Heart right ventricle (tissue), 16 donors: ENCODE measurements around the gene SARS1. TPM values are rescaled to one million over a fixed set of nuclear protein-coding genes. Genes with fewer than 3 reads are reported as not detected.

Source experiments
- ATAC-seq, 8 donors: fragments of 200-7000 bp; cut with Tn5 transposase; one replicate each; pipeline ENCODE4 v1.9.1; 2020; ENCODE audit warnings: mild to moderate bottlenecking in 8 of 8, moderate library complexity in 8 of 8, moderate number of reproducible peaks in 1 of 8
- DNase-seq, 2 donors: peaks; one replicate each; pipeline ENCODE4 v3.0.0-alpha.2; 2020
- H3K27ac ChIP-seq, 10 donors: fragments of 200-600 bp; sonication (generic) in 2 of 10; one replicate each; pipeline versions ENCODE4 v1.5.0 to v1.8.0; 2020 to 2022; ENCODE audit warnings: mild to moderate bottlenecking in 3 of 10
- H3K27me3 ChIP-seq, 7 donors: fragments of 200-600 bp; one replicate each; pipeline ENCODE4 v1.8.0; 2021 to 2022; ENCODE audit warnings: mild to moderate bottlenecking in 2 of 7
- H3K36me3 ChIP-seq, 9 donors: fragments of 200-600 bp; sonication (generic) in 1 of 9; one replicate each; pipeline versions ENCODE4 v1.5.0 to v1.8.0; 2020 to 2022; ENCODE audit warnings: mild to moderate bottlenecking in 2 of 9
- H3K4me1 ChIP-seq, 9 donors: fragments of 200-600 bp; sonication (generic) in 1 of 9; one replicate each; pipeline versions ENCODE4 v1.5.0 to v1.8.0; 2020 to 2022; ENCODE audit warnings: mild to moderate bottlenecking in 4 of 9
- H3K4me3 ChIP-seq, 10 donors: fragments of 200-600 bp; sonication (generic) in 2 of 10; one replicate each; pipeline versions ENCODE4 v1.5.0 to v1.8.0; 2020 to 2022; ENCODE audit warnings: mild to moderate bottlenecking in 7 of 10, moderate library complexity in 2 of 10
- H3K9me3 ChIP-seq, 11 donors: fragments of 200-600 bp in 10 of 11; sonication (generic) in 2 of 11; one replicate each; pipeline versions ENCODE4 v1.5.0 to v1.8.0; 2013 to 2022; ENCODE audit warnings: mild to moderate bottlenecking in 2 of 11, control low read depth in 1 of 11, moderate library complexity in 1 of 11
- CTCF ChIP-seq, 9 donors: fragments of 200-600 bp; sonication (generic) in 2 of 9; IDR thresholded peaks; one replicate each; pipeline versions ENCODE4 v1.5.0 to v1.8.0; 2021 to 2022; ENCODE audit warnings: antibody characterized with exemption in 9 of 9, mild to moderate bottlenecking in 5 of 9, moderate library complexity in 1 of 9
- WGBS, 2 donors: extraction: QIAGEN DNeasy Blood & Tissue Kit; methylation state at CpG; one replicate each; pipeline ENCODE4 v1.1.7; 2013; ENCODE audit warnings: inconsistent platforms in 1 of 2; 5-methylcytosine and 5-hydroxymethylcytosine counted together
- intact Hi-C, 10 donors: fragments of 100-400 bp; cut with DNase I; formaldehyde crosslinking; loops; one replicate each; pipeline versions ENCODE4 v1.11.1 to v1.14.2; 2022
- polyA plus RNA-seq, 2 donors: library from polyadenylated mRNA; stranded (reverse); fragments of 200-250 nt; gene quantifications; one replicate each; pipeline ENCODE4 v1.2.3, GENCODE V29; 2013
- total RNA-seq, 10 donors: library from RNA; stranded (reverse); fragmentation: NEBNext Ultra II Directional in 3 of 10; extraction: Animal tissue kit (Norgen Biotek cat#: 25700) in 3 of 10; gene quantifications; one replicate each; pipeline versions ENCODE4 v1.2.1 to v1.2.4, GENCODE V29; 2021 to 2023
- donor health status: Arrhythmogenic right ventricular cardiomyopathy.
- donor health status: ischemic (EF 13 %, LVEDD 7.1; RV severe dilation, severe dysfunction).
- donor health status: healthy with polysubstance abuse.
- donor health status: DM: no; HTN: yes; CAD: no.
- donor health status: DM: no; HTN: no; CAD: no.
- donor health status: ischemic (EF 25% LVEDD 6.9; RV normal size, moderate dysfunction).
- donor health status: ischemic (EF 25% LVEDD 5.7; RV mildly dilated, moderate dysfunction).
- donor health status: healthy.
- donor health status: DM: yes; HTN: yes; CAD: no.
- donor health status: Ischemic cardiomyopathy.
- donor health status: ischemic (EF 35%, LVEDD 5.7; RV mildly dilated, moderate dysfunction).
- donor health status: nonischemic (EF 11% LVEDD 7.7; RV severe dilation, severe dysfunction).
- donor health status: DM: yes; HTN: yes; CAD: no.
- donor health status: PGD.
- donor health status: ischemic (EF 29% LVEDD 5.4; RV normal size, mild dysfunction).
- donor health status: nonischemic (EF 23%, LVEDD 6.1; RV moderate dilation, normal function).

SARS1 gene
- total and polyA plus RNA-seq, 12 donors: 38.3 to 153 (median 99.2) TPM

GRCh38 chr1:109208836-109209463 lies 4.8 kb upstream of the SARS1 start:
- TF ChIP-seq CTCF (IDR thresholded peaks at IDR 0.05): no peak
- peaks cover 0 to 11% (median 4%) of the 10 kb centered on the region in 9 donors for H3K4me1 ChIP-seq
- intact Hi-C loops: no loop called here
- H3K9me3 ChIP-seq: no peaks in the 10 kb centered on the region
- peak overlapping the region in 7 of 10 donors; percentile 6 to 36 (median 32) for H3K4me3 ChIP-seq
- H3K27ac ChIP-seq: peak overlapping the region in 1 of 10 donors; percentile 14
- 53 to 58% methylated on average over 9 of the region's 9 CpGs for WGBS, 2 donors
- H3K36me3 ChIP-seq: no peaks in the 10 kb centered on the region
- no peak for DNase-seq
- no peaks in the 10 kb centered on the region for H3K27me3 ChIP-seq
- ATAC-seq: no peak

GRCh38 chr1:109210058-109210457 lies 3.7 kb upstream of the SARS1 start:
- Histone ChIP-seq H3K4me3 (no peak overlapping the region), H3K36me3 (no peaks in the 10 kb centered on the region), H3K27me3 (no peaks in the 10 kb centered on the region), H3K9me3 (no peaks in the 10 kb centered on the region), H3K27ac (no peak overlapping the region), H3K4me1 (peaks cover 0 to 14% (median 7%) of the 10 kb centered on the region in 9 donors)
- no peak for TF ChIP-seq CTCF (IDR thresholded peaks at IDR 0.05)
- DNase-seq: no peak
- intact Hi-C loops: loop anchor here in 1 of 10 donors (5.0 kb wide), 1 partner anchor 108 kb away; no protein-coding TSS in a partner anchor
- WGBS, 2 donors: 90 to 92% methylated on average over 8 of the region's 8 CpGs
- no peak for ATAC-seq

GRCh38 chr1:109213345-109213823 lies 334 bp upstream of the SARS1 start:
- peak overlapping the region; percentile 24 to 92 (median 86) for H3K27ac ChIP-seq
- DNase-seq: no peak
- H3K4me3 ChIP-seq: peak overlapping the region; percentile 62 to 90 (median 85)
- no peak for ATAC-seq
- no peak for TF ChIP-seq CTCF (IDR thresholded peaks at IDR 0.05)
- WGBS, 2 donors: 36 to 38% methylated on average over 10 of the region's 10 CpGs
- no peaks in the 10 kb centered on the region for H3K9me3 ChIP-seq
- H3K36me3 ChIP-seq: peaks cover 0 to 9% (median 0%) of the 10 kb centered on the region in 9 donors
- no peaks in the 10 kb centered on the region for H3K27me3 ChIP-seq
- peaks cover 8 to 40% (median 26%) of the 10 kb centered on the region in 9 donors for H3K4me1 ChIP-seq
- intact Hi-C loops: loop anchor here in 1 of 10 donors (5.0 kb wide), 1 partner anchor 111 kb away; no protein-coding TSS in a partner anchor

- ATAC-seq: peak in 7 of 8 donors; percentile 31 to 73 (median 61)
- Histone ChIP-seq H3K4me1 (peaks cover 8 to 43% (median 31%) of the 10 kb centered on the region in 9 donors), H3K27ac (peak overlapping the region; percentile 24 to 92 (median 86))
Observed at GRCh38 chr1:109214695-109215623, 1.2 kb downstream of the SARS1 start.

More at GRCh38 chr1:109214695-109215623, 1.2 kb downstream of the SARS1 start:
- intact Hi-C loops: loop anchor here in 1 of 10 donors (5.0 kb wide), 1 partner anchor 113 kb away; no protein-coding TSS in a partner anchor
- Histone ChIP-seq H3K4me3 (peak overlapping the region; percentile 62 to 90 (median 85)), H3K27me3 (no peaks in the 10 kb centered on the region), H3K9me3 (no peaks in the 10 kb centered on the region), H3K36me3 (peaks cover 0 to 9% (median 0%) of the 10 kb centered on the region in 9 donors)
- no peak for TF ChIP-seq CTCF (IDR thresholded peaks at IDR 0.05)
- 10 to 13% methylated on average over 13 of the region's 13 CpGs for whole genome bisulfite sequencing, 2 donors
- DNase-seq: peak in 1 of 2 donors; percentile 27
